Osteoblast (primary cell): ENCODE results near the gene TNNI3K. TPM values are rescaled to one million over a fixed set of nuclear protein-coding genes. Genes with fewer than 3 reads are reported as not detected.

ENCODE experiments used
- DNase-seq: peaks from one replicate; pipeline ENCODE4 v3.0.0; 2011; ENCODE audit warnings: low spot score, mixed read lengths; ENCODE audit not compliant: insufficient read length; ENCODE audit errors: missing footprints
- H2AFZ ChIP-seq: 2 replicates; pipeline ENCODE4 v1.6.0; 2011; ENCODE audit warnings: mild to moderate bottlenecking, low read length
- H3K27ac ChIP-seq: 2 replicates; pipeline ENCODE4 v1.5.1; 2011; ENCODE audit warnings: mild to moderate bottlenecking, low read depth, low read length, moderate library complexity
- H3K27me3 ChIP-seq: 2 replicates; pipeline ENCODE4 v1.6.0; 2012; ENCODE audit warnings: mild to moderate bottlenecking, control low read depth, inconsistent platforms, low read length, moderate library complexity; ENCODE audit not compliant: insufficient read depth
- H3K36me3 ChIP-seq: 2 replicates; pipeline ENCODE4 v1.5.1; 2011; ENCODE audit warnings: mild to moderate bottlenecking, low read length, control low read depth, moderate library complexity; ENCODE audit not compliant: insufficient read depth
- H3K4me1 ChIP-seq: 2 replicates; pipeline ENCODE4 v1.5.1; 2011; ENCODE audit warnings: mild to moderate bottlenecking, low read length, control low read depth, moderate library complexity; ENCODE audit not compliant: insufficient read depth
- H3K4me2 ChIP-seq: 2 replicates; pipeline ENCODE4 v1.6.0; 2011; ENCODE audit warnings: mild to moderate bottlenecking, low read length; ENCODE audit not compliant: insufficient read depth
- H3K4me3 ChIP-seq: fragments of 200-600 bp; sonication (generic); 3 replicates; pipeline ENCODE4 v1.5.1; 2012; ENCODE audit warnings: mild to moderate bottlenecking, low read length, inconsistent platforms; ENCODE audit not compliant: insufficient read depth
- H3K79me2 ChIP-seq: 2 replicates; pipeline ENCODE4 v1.6.0; 2012; ENCODE audit warnings: mild to moderate bottlenecking, low read length, control low read depth, inconsistent platforms; ENCODE audit not compliant: insufficient read depth
- H3K9me3 ChIP-seq: 2 replicates; pipeline ENCODE4 v1.5.1; 2011; ENCODE audit warnings: low read depth, low read length, control low read depth
- H4K20me1 ChIP-seq: 2 replicates; pipeline ENCODE4 v1.6.0; 2012; ENCODE audit warnings: mild to moderate bottlenecking, low read length, control low read depth; ENCODE audit not compliant: insufficient read depth
- total RNA-seq: library from RNA; depleted of rRNA; stranded (reverse); fragments of >200 nt; gene quantifications from 2 replicates; pipeline ENCODE4 v1.2.3, GENCODE V29; 2012
- TF ChIP-seq, protein P1 (sequence below): IDR thresholded peaks from 2 replicates; pipeline ENCODE4 v1.5.1; 2011; ENCODE audit warnings: mild to moderate bottlenecking, low read depth, low read length, moderate library complexity; ENCODE audit errors: extremely low read depth

Gene TNNI3K
- total RNA-seq, 1 donor = 0.72 TPM

- no peak for DNase-seq
- Histone ChIP-seq H2AFZ (no peak overlapping the region), H3K4me2 (no peak overlapping the region), H3K4me3 (no peak overlapping the region), H3K9me3 (no peaks in the 10 kb centered on the region), H4K20me1 (no peaks in the 10 kb centered on the region), H3K36me3 (no peaks in the 10 kb centered on the region), H3K4me1 (no peaks in the 10 kb centered on the region), H3K27ac (no peak overlapping the region), H3K79me2 (no peaks in the 10 kb centered on the region), H3K27me3 (no peaks in the 10 kb centered on the region)
- TF ChIP-seq, protein P1, sequence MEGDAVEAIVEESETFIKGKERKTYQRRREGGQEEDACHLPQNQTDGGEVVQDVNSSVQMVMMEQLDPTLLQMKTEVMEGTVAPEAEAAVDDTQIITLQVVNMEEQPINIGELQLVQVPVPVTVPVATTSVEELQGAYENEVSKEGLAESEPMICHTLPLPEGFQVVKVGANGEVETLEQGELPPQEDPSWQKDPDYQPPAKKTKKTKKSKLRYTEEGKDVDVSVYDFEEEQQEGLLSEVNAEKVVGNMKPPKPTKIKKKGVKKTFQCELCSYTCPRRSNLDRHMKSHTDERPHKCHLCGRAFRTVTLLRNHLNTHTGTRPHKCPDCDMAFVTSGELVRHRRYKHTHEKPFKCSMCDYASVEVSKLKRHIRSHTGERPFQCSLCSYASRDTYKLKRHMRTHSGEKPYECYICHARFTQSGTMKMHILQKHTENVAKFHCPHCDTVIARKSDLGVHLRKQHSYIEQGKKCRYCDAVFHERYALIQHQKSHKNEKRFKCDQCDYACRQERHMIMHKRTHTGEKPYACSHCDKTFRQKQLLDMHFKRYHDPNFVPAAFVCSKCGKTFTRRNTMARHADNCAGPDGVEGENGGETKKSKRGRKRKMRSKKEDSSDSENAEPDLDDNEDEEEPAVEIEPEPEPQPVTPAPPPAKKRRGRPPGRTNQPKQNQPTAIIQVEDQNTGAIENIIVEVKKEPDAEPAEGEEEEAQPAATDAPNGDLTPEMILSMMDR = no peak
Measured at GRCh38 chr1:74457253-74457652, 222.1 kb downstream of the TNNI3K start.

- peak; percentile 37 for DNase-seq
- TF ChIP-seq, protein P1 = no peak
- no peaks in the 10 kb centered on the region for H3K36me3 ChIP-seq
- H3K79me2 ChIP-seq = no peaks in the 10 kb centered on the region
- no peaks in the 10 kb centered on the region for H3K27me3 ChIP-seq
- no peaks in the 10 kb centered on the region for H3K4me1 ChIP-seq
- H4K20me1 ChIP-seq = no peaks in the 10 kb centered on the region
- no peak overlapping the region for H3K27ac ChIP-seq
- H3K9me3 ChIP-seq = no peaks in the 10 kb centered on the region
- no peak overlapping the region for H3K4me2 ChIP-seq
- H3K4me3 ChIP-seq = no peak overlapping the region
- H2AFZ ChIP-seq = no peak overlapping the region
Measured at GRCh38 chr1:74463333-74463988, 228.3 kb downstream of the TNNI3K start.

- Histone ChIP-seq H2AFZ (no peak overlapping the region), H3K9me3 (no peaks in the 10 kb centered on the region), H3K4me2 (no peak overlapping the region), H3K36me3 (no peaks in the 10 kb centered on the region), H3K27ac (no peak overlapping the region), H4K20me1 (no peaks in the 10 kb centered on the region), H3K4me3 (no peak overlapping the region), H3K4me1 (no peaks in the 10 kb centered on the region), H3K27me3 (no peaks in the 10 kb centered on the region), H3K79me2 (no peaks in the 10 kb centered on the region)
- TF ChIP-seq, protein P1 = no peak
- DNase-seq = no peak
Measured at GRCh38 chr1:74464037-74464436, 228.8 kb downstream of the TNNI3K start.

- Histone ChIP-seq H3K79me2 (no peaks in the 10 kb centered on the region), H3K27ac (no peak overlapping the region), H3K4me3 (no peak overlapping the region), H4K20me1 (no peaks in the 10 kb centered on the region), H3K9me3 (no peaks in the 10 kb centered on the region), H3K4me2 (no peak overlapping the region), H3K36me3 (no peaks in the 10 kb centered on the region), H3K27me3 (no peaks in the 10 kb centered on the region), H2AFZ (no peak overlapping the region), H3K4me1 (no peaks in the 10 kb centered on the region)
- DNase-seq = no peak
- TF ChIP-seq, protein P1 = no peak
Measured at GRCh38 chr1:74465193-74465681, 230.1 kb downstream of the TNNI3K start.
